K562 (cell line): ENCODE measurements around the gene ZNF862. TPM values are rescaled to one million over a fixed set of nuclear protein-coding genes. Genes with fewer than 3 reads are reported as not detected.
A peak's percentile ranks its signal among the peaks of the same experiment; 100 is the strongest.

ENCODE experiments used
- ARID1B ChIP-seq: fragments of 450-650 bp; IDR thresholded peaks from 2 replicates; pipeline ENCODE4 v1.6.1; 2016; ENCODE audit warnings: antibody characterized with exemption, mild to moderate bottlenecking, inconsistent platforms
- ETS1 ChIP-seq: conservative IDR thresholded peaks from 2 replicates; pipeline ENCODE4 v1.6.1; 2011; ENCODE audit warnings: low read depth, mild to moderate bottlenecking, low read length; ENCODE audit not compliant: control insufficient read depth
- FIP1L1 ChIP-seq: fragments of 200-400 bp; formaldehyde crosslinking; IDR thresholded peaks from 2 replicates; pipeline ENCODE4 v1.6.1; 2018; ENCODE audit warnings: mild to moderate bottlenecking, low read depth, low read length; ENCODE audit not compliant: poor library complexity, severe bottlenecking
- LARP7 ChIP-seq: fragments of 450-650 bp; IDR thresholded peaks from 2 replicates; pipeline ENCODE4 v1.6.1; 2016
- SRSF9 ChIP-seq: fragments of 200-400 bp; formaldehyde crosslinking; IDR thresholded peaks from 2 replicates; pipeline ENCODE4 v1.6.1; 2017; ENCODE audit warnings: low read depth, low read length, borderline replicate concordance
- TCFL5 ChIP-seq: fragments of 250-450 bp; sonication (Bioruptor Pico); conservative IDR thresholded peaks from 2 replicates; pipeline ENCODE4 v1.6.1; 2021; ENCODE audit warnings: mild to moderate bottlenecking, moderate library complexity, matching md5 sums
- ZFP91 ChIP-seq: sonication (generic); formaldehyde crosslinking; IDR thresholded peaks from 2 replicates; pipeline ENCODE4 v1.8.0; 2022; ENCODE audit warnings: mild to moderate bottlenecking, missing genetic modification reagents
- ZNF511 ChIP-seq: sonication (generic); formaldehyde crosslinking; IDR thresholded peaks from 2 replicates; pipeline ENCODE4 v1.8.0; 2022; ENCODE audit warnings: mild to moderate bottlenecking, missing genetic modification reagents
- polyA plus RNA-seq, 8 experiments: library from polyadenylated mRNA; depleted of rRNA in 4 of 8; stranded (reverse) in 5 of 8; unstranded in 3 of 8; fragments of >200 nt; fragmentation: Nextera tagmentation in 2 of 8; fragmentation: Illumina TruSeq in 1 of 8; extraction: Ambion mirVana in 2 of 8; extraction: Trizol in 1 of 8; gene quantifications; 2 replicates each; pipeline versions ENCODE4 v1.2.1 to v1.2.3, GENCODE V29; 2011 to 2014; ENCODE audit warnings: inconsistent platforms in 1 of 8, missing spikeins in 1 of 8
- total RNA-seq, 7 experiments: library from RNA; depleted of rRNA in 6 of 7; stranded (reverse); fragments of >200 nt in 6 of 7; fragmentation: Illumina TruSeq in 2 of 7; extraction: Trizol in 2 of 7; gene quantifications; 2 replicates each; pipeline versions ENCODE4 v1.2.1 to v1.2.3, GENCODE V29; 2011 to 2021; ENCODE audit warnings: low replicate concordance in 1 of 7

ZNF862 gene
- total and polyA plus RNA-seq, 9 of the 15 experiments (the other 6 are each of a cell fraction or from before 2014, with no cell fraction given): 1.1 to 3.9 (median 2.6) TPM

- TF ChIP-seq LARP7 (no peak), ETS1 (no peak), SRSF9 (no peak), ZFP91 (no peak), ZNF511 (CRISPR knock-in tag) (0 out of 2 replicates have a peak, but pooled peaks have one; percentile 24), ARID1B (peak; percentile 31; the same call in 1 of the 2 replicates), FIP1L1 (no peak), TCFL5 (CRISPR knock-in tag) (no peak)
These were observed 10.8 kb upstream of the ZNF862 start (continued) for GRCh38 chr7:149827089-149827981.
